22Rv1 (cell line): Measurements from ENCODE around the gene SMIM30.

ENCODE experiments used
- H3K27ac ChIP-seq: fragments of 450-650 bp; 2 replicates; pipeline ENCODE4 v1.5.1; 2017
- ZFX ChIP-seq: fragments of 450-650 bp; IDR thresholded peaks from 2 replicates; pipeline ENCODE4 v1.6.1; 2017; ENCODE audit warnings: antibody characterized with exemption, borderline replicate concordance
- TF ChIP-seq, protein P1 (sequence below): fragments of 450-650 bp; IDR thresholded peaks from 2 replicates; pipeline ENCODE4 v1.5.1; 2017; ENCODE audit warnings: mild to moderate bottlenecking

Gene SMIM30

DNA sequence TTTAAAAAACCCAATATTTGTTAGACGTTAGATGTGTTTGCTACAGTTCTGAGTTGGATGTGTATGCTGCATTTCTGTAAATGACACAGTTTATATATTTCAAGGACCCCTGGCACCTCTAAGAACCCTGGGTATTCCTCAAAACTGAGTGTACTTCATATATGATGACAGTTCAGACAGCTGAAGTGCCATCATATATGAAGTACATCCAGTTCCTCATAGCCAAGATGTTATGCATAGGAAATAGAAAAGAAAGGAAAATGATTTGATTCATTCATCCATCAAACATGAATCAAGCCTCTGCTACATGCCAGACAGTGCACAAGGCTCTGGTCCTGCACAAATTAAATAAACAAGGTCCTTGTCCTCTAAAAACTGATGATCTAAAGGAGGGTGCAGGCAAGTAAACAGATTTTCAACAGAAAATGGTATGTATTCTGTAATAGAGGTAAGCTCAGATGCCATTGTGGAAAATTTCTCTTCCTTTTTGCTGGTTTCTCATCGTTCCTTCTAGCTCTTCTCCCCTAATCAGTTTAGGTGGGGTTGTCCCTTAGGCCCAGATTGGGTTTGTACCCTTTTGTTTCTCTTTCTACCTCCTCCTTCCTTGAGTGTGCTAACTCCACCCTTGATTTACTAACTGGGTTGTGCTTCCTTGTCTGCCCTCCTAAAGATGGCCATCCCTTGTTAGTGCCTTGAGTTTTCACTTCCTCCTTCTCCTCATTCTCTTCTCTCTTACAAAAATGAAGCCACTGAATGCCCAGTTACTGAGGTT, 25.3 kb upstream of the SMIM30 start:
- no peak overlapping the region for H3K27ac ChIP-seq
- TF ChIP-seq, protein P1, sequence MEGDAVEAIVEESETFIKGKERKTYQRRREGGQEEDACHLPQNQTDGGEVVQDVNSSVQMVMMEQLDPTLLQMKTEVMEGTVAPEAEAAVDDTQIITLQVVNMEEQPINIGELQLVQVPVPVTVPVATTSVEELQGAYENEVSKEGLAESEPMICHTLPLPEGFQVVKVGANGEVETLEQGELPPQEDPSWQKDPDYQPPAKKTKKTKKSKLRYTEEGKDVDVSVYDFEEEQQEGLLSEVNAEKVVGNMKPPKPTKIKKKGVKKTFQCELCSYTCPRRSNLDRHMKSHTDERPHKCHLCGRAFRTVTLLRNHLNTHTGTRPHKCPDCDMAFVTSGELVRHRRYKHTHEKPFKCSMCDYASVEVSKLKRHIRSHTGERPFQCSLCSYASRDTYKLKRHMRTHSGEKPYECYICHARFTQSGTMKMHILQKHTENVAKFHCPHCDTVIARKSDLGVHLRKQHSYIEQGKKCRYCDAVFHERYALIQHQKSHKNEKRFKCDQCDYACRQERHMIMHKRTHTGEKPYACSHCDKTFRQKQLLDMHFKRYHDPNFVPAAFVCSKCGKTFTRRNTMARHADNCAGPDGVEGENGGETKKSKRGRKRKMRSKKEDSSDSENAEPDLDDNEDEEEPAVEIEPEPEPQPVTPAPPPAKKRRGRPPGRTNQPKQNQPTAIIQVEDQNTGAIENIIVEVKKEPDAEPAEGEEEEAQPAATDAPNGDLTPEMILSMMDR, result no peak
- TF ChIP-seq ZFX, result no peak

DNA sequence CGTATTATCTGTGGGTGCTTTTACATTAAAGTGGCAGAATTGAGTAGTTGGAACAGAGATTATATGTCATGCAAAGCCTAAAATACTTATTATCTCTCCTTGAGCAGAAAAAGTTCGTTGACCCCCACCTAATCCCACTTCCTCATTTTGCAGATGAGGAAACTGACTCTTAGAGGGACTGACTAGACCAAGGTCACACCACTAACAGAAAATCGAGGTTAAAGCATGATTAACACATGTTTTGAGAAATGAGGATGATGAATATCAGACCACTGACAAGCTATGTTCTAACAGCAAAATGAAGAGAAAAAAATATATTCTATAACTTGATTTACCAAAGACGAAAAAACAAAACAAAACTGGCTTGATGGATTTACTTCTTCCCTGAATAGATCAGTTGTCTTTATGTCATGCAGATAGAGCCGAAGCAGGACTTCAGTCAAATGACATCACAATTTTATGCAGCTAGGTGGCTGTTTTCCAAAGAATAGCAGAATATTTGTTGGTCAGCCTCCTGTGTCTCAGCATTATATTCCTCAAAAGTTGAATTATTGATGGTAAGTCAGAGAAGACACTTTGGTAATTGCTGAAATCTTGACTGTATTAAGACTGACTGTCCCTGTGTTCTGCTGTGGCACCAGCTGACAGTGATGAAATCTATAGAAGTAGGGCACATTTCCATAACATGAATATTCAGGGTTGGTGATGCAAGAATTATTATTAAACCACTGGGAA, 24.2 kb upstream of the SMIM30 start:
- no peak for TF ChIP-seq ZFX
- TF ChIP-seq, protein P1, result no peak
- no peak overlapping the region for H3K27ac ChIP-seq

DNA sequence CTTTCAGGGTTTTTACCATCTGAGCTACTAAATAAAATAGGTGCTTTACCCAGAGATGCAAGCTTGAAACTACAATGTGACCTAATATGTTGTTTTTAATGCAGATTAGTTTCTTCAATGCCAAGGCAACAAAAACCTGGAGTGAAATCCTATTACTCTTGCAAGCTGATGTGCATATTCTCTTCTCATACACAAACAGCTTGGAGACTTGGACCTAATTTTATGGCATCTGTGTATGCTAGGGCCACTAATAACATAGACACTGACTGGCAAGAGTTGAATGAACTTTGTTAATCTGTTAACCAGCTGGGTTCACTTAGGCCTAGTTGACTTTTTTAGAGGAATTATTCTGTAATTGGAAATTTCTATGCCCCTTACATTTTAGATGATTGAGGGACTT, 23.4 kb upstream of the SMIM30 start:
- TF ChIP-seq, protein P1, result no peak
- TF ChIP-seq ZFX, result no peak
- no peak overlapping the region for H3K27ac ChIP-seq

DNA sequence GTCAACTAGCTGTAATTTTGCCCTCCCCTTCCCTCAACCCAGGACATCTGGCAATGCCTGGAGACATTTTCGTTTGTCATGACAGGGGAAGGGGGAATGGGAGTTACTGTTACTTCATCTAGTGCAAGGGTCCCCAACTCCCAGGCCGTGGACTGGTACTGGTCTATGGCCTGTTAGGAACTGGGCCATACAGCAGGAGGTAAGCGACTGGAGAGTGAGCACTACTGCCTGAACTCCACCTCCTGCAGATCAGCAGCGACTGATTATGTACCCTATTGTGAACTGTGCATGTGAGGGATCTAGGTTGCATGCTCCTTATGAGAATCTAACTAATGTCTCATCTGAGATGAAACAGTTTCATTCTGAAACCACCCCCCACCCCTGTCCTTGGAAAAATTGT, 22.6 kb upstream of the SMIM30 start:
- no peak for TF ChIP-seq ZFX
- TF ChIP-seq, protein P1, result no peak
- H3K27ac ChIP-seq, result no peak overlapping the region

DNA sequence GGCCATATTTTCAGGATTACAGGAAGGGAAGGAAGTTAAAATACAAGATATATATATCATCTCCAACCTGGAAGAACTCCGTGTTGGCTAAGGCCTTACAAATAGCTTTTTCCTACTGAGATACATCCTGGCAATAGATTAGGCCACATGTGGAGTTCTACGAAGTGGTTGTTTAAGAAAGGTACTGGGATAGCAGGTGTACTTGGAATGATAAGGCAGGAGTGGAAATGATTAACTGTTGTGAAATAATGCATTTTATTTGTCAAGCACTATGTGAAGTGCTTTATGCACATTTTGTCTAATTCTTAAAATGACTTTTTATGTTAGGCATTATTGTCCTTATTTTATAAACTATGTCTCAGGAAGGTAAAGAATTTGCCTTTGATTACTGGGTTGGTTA, 18.9 kb upstream of the SMIM30 start:
- H3K27ac ChIP-seq, result no peak overlapping the region
- no peak for TF ChIP-seq ZFX
- TF ChIP-seq, protein P1, result no peak

DNA sequence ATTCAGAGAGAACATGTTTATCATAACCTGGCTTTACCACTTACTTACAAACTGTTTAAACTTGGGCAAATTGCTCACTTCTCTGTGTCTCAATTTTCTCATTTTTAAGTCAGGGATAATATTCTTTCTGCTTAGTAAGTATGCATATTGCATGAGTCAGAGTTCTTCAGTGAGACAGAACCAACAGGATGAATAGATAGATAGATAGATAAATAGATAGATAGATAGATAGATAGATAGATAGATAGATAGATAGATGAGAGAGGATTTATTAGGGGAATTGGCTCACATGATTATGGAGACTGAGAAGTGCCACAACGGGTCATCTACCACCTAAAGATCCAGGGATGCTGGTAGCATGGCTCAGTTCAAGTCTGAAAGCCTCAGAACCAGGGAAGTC, 15.7 kb upstream of the SMIM30 start:
- no peak overlapping the region for H3K27ac ChIP-seq
- TF ChIP-seq ZFX, result no peak
- TF ChIP-seq, protein P1, result no peak

DNA sequence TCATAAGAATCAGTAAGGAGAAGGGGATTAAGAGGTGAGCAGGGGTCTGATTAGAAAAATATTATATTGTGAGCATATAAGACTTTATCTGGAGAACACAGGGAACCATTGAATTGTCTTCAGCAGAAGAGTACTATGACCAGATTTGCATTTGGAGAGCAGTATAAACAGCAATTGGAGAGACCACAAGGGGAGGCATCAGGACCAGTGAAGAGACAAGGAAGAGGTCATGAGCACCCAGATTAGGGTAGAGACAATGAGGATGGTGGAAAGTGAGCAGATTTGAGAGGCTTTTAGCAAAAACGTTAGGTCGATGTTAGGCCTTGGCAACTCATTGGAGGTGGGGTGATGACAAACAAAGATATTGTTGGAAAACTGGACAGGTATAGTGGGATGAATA, 13.0 kb upstream of the SMIM30 start:
- no peak for TF ChIP-seq ZFX
- TF ChIP-seq, protein P1, result no peak
- no peak overlapping the region for H3K27ac ChIP-seq
